ENCODE data around the gene ZNF644.

GRCh38 chr1:90926971-90927370 lies 94.9 kb downstream of the ZNF644 start:
- TF ChIP-seq, protein P1, sequence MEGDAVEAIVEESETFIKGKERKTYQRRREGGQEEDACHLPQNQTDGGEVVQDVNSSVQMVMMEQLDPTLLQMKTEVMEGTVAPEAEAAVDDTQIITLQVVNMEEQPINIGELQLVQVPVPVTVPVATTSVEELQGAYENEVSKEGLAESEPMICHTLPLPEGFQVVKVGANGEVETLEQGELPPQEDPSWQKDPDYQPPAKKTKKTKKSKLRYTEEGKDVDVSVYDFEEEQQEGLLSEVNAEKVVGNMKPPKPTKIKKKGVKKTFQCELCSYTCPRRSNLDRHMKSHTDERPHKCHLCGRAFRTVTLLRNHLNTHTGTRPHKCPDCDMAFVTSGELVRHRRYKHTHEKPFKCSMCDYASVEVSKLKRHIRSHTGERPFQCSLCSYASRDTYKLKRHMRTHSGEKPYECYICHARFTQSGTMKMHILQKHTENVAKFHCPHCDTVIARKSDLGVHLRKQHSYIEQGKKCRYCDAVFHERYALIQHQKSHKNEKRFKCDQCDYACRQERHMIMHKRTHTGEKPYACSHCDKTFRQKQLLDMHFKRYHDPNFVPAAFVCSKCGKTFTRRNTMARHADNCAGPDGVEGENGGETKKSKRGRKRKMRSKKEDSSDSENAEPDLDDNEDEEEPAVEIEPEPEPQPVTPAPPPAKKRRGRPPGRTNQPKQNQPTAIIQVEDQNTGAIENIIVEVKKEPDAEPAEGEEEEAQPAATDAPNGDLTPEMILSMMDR (IDR thresholded peaks at IDR 0.05): no peak
- TF ChIP-seq POLR2A (IDR thresholded peaks at IDR 0.05) (no peak), POLR2AphosphoS5 (IDR thresholded peaks at IDR 0.05) (no peak), EP300 (IDR thresholded peaks at IDR 0.05) (no peak)

Measured in upper lobe of left lung (tissue), 4 donors.